ENCODE results near the gene MPI. TPM values are rescaled to one million over a fixed set of nuclear protein-coding genes. Genes with fewer than 3 reads are reported as not detected.
A peak's percentile ranks its signal among the peaks of the same experiment; 100 is the strongest.

Gene MPI
- total and polyA plus RNA-seq, 4 donors, result 16.1 to 38.4 (median 31.9) TPM

- Histone ChIP-seq H3K4me1 (ENCODE audit: control insufficient read depth in 4 of 4, insufficient read depth in 4 of 4, low read length in 3 of 4) (peaks cover 0 to 5% (median 0%) of the 10 kb centered on the region in 4 donors), H3K4me3 (ENCODE audit: low read depth in 1 of 3, low read length in 3 of 3) (no peak overlapping the region), H3K9ac (ENCODE audit: low read depth in 1 of 2, low read length in 2 of 2) (peak overlapping the region in 1 of 2 donors; percentile 25), H3K27me3 (ENCODE audit: control insufficient read depth in 4 of 4, insufficient read depth in 4 of 4, low read length in 3 of 4) (no peaks in the 10 kb centered on the region), H3K9me3 (ENCODE audit: control insufficient read depth in 4 of 4, low read length in 3 of 4) (no peaks in the 10 kb centered on the region), H3K27ac (ENCODE audit: low read depth in 1 of 2, low read length in 2 of 2) (no peak overlapping the region), H3K36me3 (ENCODE audit: control insufficient read depth in 4 of 4, insufficient read depth in 3 of 4, low read depth in 1 of 4, low read length in 3 of 4) (no peaks in the 10 kb centered on the region)
- peak; percentile 82 for DNase-seq (ENCODE audit: low spot score)
- WGBS, result 50% methylated on average over 7 of the region's 7 CpGs
- TF ChIP-seq JUND (IDR thresholded peaks at IDR 0.05) (no peak), HNF4A (conservative IDR thresholded peaks at IDR 0.05) (no peak), NR2F2 (IDR thresholded peaks at IDR 0.05) (no peak), RAD21 (IDR thresholded peaks at IDR 0.05) (peak; percentile 95 to 96), CTCF (IDR thresholded peaks at IDR 0.05; ENCODE audit: low read depth, low read length, missing input control) (peak; percentile 98)
Measured at GRCh38 chr15:74950078-74950908, 60.5 kb downstream of the MPI start.

GRCh38 chr15:74951006-74951405, 61.2 kb downstream of the MPI start:
- no peaks in the 10 kb centered on the region for H3K9me3 ChIP-seq (ENCODE audit: control insufficient read depth in 4 of 4, low read length in 3 of 4)
- no peak overlapping the region for H3K27ac ChIP-seq (ENCODE audit: low read depth in 1 of 2, low read length in 2 of 2)
- H3K36me3 ChIP-seq (ENCODE audit: control insufficient read depth in 4 of 4, insufficient read depth in 3 of 4, low read depth in 1 of 4, low read length in 3 of 4), result no peaks in the 10 kb centered on the region
- H3K4me3 ChIP-seq (ENCODE audit: low read depth in 1 of 3, low read length in 3 of 3), result no peak overlapping the region
- WGBS, result 64% methylated on average over 3 of the region's 3 CpGs
- TF ChIP-seq HNF4A (conservative IDR thresholded peaks at IDR 0.05) (no peak), FOXA1 (IDR thresholded peaks at IDR 0.05) (no peak), ATF3 (IDR thresholded peaks at IDR 0.05) (no peak), EGR1 (IDR thresholded peaks at IDR 0.05; ENCODE audit: low read depth in 2 of 2) (no peak), REST (IDR thresholded peaks at IDR 0.05) (no peak), ZBTB33 (IDR thresholded peaks at IDR 0.05) (no peak), SP1 (IDR thresholded peaks at IDR 0.05) (no peak), MAX (IDR thresholded peaks at IDR 0.05) (no peak), FOXA2 (IDR thresholded peaks at IDR 0.05) (no peak)
- H3K27me3 ChIP-seq (ENCODE audit: control insufficient read depth in 4 of 4, insufficient read depth in 4 of 4, low read length in 3 of 4), result peaks cover 0 to 2% (median 0%) of the 10 kb centered on the region in 4 donors
- H3K9ac ChIP-seq (ENCODE audit: low read depth in 1 of 2, low read length in 2 of 2), result no peak overlapping the region
- DNase-seq (ENCODE audit: low spot score), result no peak
- H3K4me1 ChIP-seq (ENCODE audit: control insufficient read depth in 4 of 4, insufficient read depth in 4 of 4, low read length in 3 of 4), result peaks cover 2 to 8% (median 4%) of the 10 kb centered on the region in 4 donors

Small RNA genes lying within 50 kb of the gene (small RNA-seq; reads per million reads assigned to genes)
- gene MIR6882, result 0.13 reads per million

Other genes starting within 250 kb of the MPI start
- gene EDC3, start 194.0 kb upstream of the MPI start, total RNA-seq, result 1 to 10 TPM; 7.5 to 9.5 TPM
- 1 to 10 TPM; 5.8 to 7.4 TPM for gene EDC3, start 194.0 kb upstream of the MPI start, polyA plus RNA-seq
- gene CYP1A1, start 164.5 kb upstream of the MPI start, total RNA-seq, result 1 to 10 TPM in 1 of 2 donors, under 1 TPM in 1; 0.19 to 4.4 TPM
- 1 to 10 TPM; 1.0 to 1.4 TPM for gene CYP1A1, start 164.5 kb upstream of the MPI start, polyA plus RNA-seq
- 10 to 100 TPM in 1 of 2 donors, not detected in 1; 32.5 TPM for gene CYP1A2, start 141.2 kb upstream of the MPI start, total RNA-seq
- gene CYP1A2, start 141.2 kb upstream of the MPI start, polyA plus RNA-seq, result 10 to 100 TPM; 21.8 to 31.7 TPM
- 10 to 100 TPM; 19.0 to 41.7 TPM for gene CSK, start 108.0 kb upstream of the MPI start, total RNA-seq
- gene CSK, start 108.0 kb upstream of the MPI start, polyA plus RNA-seq, result 10 to 100 TPM in 1 of 2 donors, 1 to 10 TPM in 1; 6.9 to 29.3 TPM
- gene LMAN1L, start 77.2 kb upstream of the MPI start, total RNA-seq, result under 1 TPM in 1 of 2 donors, not detected in 1; 0.08 TPM
- not detected for gene LMAN1L, start 77.2 kb upstream of the MPI start, polyA plus RNA-seq
- gene CPLX3, start 63.4 kb upstream of the MPI start, total RNA-seq, result not detected
- not detected for gene CPLX3, start 63.4 kb upstream of the MPI start, polyA plus RNA-seq
- 10 to 100 TPM; 15.4 to 35.5 TPM for gene ULK3, start 46.9 kb upstream of the MPI start, total RNA-seq
- 10 to 100 TPM; 13.1 to 27.5 TPM for gene ULK3, start 46.9 kb upstream of the MPI start, polyA plus RNA-seq
- 10 to 100 TPM; 21.7 to 23.3 TPM for gene SCAMP2, start 16.7 kb upstream of the MPI start, total RNA-seq
- 10 to 100 TPM; 34.8 to 42.5 TPM for gene SCAMP2, start 16.7 kb upstream of the MPI start, polyA plus RNA-seq
- 10 to 100 TPM; 15.3 to 15.6 TPM for gene FAM219B, start 16.8 kb downstream of the MPI start, total RNA-seq
- 1 to 10 TPM; 7.5 to 9.0 TPM for gene FAM219B, start 16.8 kb downstream of the MPI start, polyA plus RNA-seq
- 10 to 100 TPM; 47.9 to 60.0 TPM for gene COX5A, start 48.0 kb downstream of the MPI start, total RNA-seq
- gene COX5A, start 48.0 kb downstream of the MPI start, polyA plus RNA-seq, result 100 to 1,000 TPM; 320 to 374 TPM
- gene RPP25, start 66.7 kb downstream of the MPI start, total RNA-seq, result 1 to 10 TPM; 2.3 TPM
- gene RPP25, start 66.7 kb downstream of the MPI start, polyA plus RNA-seq, result 1 to 10 TPM; 2.2 to 3.3 TPM
- 1 to 10 TPM in 1 of 2 donors, under 1 TPM in 1; 0.50 to 5.8 TPM for gene SCAMP5, start 105.5 kb downstream of the MPI start, total RNA-seq
- gene SCAMP5, start 105.5 kb downstream of the MPI start, polyA plus RNA-seq, result 1 to 10 TPM; 5.6 to 7.5 TPM
- gene PPCDC, start 133.5 kb downstream of the MPI start, total RNA-seq, result 1 to 10 TPM; 7.4 to 9.3 TPM
- gene PPCDC, start 133.5 kb downstream of the MPI start, polyA plus RNA-seq, result 1 to 10 TPM; 7.6 to 9.1 TPM

Measured in liver (tissue), 10 donors.